Mucosa of gallbladder (tissue), 1 donor: ENCODE measurements around the gene MCM3. TPM values are rescaled to one million over a fixed set of nuclear protein-coding genes. Genes with fewer than 3 reads are reported as not detected.

ENCODE experiments used
- DNase-seq: peaks from one replicate; pipeline ENCODE4 v3.0.0-alpha.2; 2020; ENCODE audit warnings: low spot score
- total RNA-seq: library from RNA; stranded (reverse); gene quantifications from one replicate; pipeline ENCODE4 v1.2.1, GENCODE V29; 2021
- donor health status: DM: no; HTN: no; CAD: no.

MCM3 gene
- total RNA-seq: 32.2 TPM

DNA sequence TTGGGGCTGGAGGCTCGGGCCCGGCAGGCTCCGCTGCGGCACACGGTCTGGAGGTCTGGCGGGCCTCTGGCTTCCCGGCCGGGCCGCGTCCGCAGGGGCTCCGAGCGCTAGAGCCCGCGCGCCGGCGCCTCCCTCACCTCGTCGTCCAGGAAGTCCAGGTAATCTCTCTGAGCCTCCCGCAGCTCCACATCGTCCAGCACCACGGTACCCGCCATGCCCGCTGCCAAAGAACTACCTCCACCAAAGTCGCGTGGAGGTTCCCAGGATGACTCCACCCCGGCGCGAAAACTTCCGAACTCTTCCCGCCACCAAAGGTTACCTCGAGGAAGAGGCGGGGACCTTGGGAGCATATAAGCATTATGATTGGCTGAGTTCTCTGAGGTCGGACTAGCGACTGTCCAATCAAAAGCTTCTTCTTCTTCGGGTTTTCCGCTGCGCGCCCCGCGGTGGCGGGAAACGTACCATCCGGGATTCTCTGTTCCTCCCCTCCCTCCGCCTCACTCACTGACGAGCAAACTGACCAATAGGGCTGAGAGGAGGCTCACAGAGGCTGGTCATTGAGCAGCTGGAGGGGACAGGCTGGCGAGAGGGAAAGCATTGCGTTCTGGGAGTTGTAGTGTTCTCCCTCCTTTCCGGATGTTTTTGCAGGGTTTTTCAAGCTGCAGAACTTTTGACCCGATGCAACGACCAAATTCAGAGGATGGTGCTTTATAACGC, at the start of gene MCM3:
TSS of gene MCM3 (minus strand) at position 283 of the 717 bp plus-strand sequence. CDS start at position 215, 68 bp downstream.
- DNase-seq: peak; percentile 99

- DNase-seq: no peak
Measured at GRCh38 chr6:52333840-52334200, 49.3 kb upstream of the MCM3 start.

- no peak for DNase-seq
Measured at GRCh38 chr6:52331793-52332457, 47.4 kb upstream of the MCM3 start.

DNA sequence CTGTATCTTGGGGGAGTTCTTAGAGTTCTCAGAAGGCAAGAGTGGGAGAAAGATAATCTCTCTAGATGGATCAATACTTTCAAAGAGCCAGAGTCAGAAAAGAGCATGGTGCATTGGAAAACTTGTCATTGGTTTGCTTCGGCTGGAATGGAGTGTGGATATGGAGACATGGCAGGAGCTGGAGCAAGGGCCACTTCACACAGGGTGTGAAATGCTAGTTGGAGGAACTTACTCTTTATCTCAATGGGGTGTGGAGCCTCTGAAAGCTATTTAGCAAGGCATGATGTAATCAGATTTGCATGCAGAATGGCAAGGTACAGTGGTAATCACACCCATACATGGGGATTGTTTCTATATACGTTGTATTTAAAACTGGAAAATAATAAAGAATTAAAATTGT, 45.9 kb upstream of the MCM3 start:
- peak; percentile 49 for DNase-seq

- DNase-seq: no peak
Measured at GRCh38 chr6:52328729-52329128, 44.2 kb upstream of the MCM3 start.

GRCh38 chr6:52328303-52328662, 43.7 kb upstream of the MCM3 start:
- DNase-seq: no peak

GRCh38 chr6:52326540-52327364, 42.2 kb upstream of the MCM3 start:
- no peak for DNase-seq

DNA sequence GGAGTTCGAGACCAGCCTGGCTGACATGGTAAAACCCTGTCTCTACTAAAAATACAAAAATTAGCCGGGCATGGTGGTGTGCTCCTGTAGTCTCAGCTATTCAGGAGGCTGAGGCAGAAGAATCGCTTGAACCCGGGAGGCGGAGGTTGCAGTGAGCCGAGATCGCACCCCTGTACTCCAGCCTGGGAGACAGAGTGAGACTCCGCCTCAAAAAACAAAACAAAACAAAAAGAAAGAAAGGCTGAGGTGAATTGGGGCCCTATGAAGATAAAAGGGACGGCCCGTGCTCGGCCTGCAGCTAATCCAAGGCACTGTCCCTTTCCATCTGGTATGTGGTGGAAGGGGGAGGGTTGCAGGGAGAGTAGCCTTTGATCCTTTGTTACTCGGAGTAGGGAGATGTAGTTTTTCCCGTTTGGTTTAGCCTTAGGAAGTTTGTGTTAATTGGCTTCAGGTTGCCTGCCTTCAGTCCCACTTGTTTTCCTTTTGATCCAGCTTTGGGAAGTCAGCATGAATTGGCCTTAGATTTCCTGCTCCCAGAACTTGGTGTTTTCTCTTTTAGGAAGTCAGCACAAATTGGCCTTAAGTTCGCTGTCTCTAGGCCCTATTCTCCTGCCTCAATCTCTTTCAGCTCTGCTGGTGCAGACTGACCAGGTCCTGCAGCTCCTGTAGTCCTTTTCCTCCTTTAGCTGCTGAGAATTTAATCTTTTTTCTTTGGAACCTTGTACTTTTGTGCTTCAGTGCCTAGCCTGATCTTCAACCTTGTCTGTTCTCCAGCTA, 41.3 kb upstream of the MCM3 start:
- no peak for DNase-seq

- no peak for DNase-seq
Measured at GRCh38 chr6:52324189-52324588, 39.6 kb upstream of the MCM3 start.

DNA sequence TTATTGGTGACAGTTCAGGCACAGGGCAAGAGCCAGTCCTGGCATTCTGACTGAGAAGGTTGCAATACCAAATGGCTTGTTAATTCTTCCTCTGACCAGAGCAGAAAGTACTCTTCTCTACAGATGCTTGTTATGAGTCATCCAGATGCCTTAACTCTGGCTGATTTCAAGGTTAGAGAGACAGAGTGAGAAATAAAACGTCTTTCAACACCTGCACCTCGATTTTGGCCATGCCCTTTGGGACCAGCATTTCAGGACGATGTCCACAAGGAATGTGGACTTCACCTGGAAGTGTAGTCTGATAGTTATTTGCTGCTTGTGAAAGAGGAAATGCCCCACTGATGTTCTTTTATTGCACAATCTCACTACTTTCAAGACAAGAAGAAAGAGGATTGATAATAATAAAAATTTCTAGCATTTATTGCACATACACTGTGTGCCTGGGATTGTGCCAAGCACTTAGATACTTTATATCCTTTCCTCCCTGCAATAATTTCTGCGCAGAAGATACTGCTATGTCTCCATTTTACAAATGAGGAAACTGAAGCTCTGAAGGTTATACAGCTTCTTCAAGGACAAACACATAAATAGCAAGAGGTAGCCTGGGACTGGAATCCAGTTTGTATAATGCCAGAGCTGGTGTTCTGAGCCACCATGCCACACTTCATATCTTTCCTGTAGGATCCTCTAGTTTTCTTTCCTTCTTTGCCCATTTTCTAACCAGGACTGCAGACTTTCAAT, 33.5 kb upstream of the MCM3 start:
- no peak for DNase-seq

DNA sequence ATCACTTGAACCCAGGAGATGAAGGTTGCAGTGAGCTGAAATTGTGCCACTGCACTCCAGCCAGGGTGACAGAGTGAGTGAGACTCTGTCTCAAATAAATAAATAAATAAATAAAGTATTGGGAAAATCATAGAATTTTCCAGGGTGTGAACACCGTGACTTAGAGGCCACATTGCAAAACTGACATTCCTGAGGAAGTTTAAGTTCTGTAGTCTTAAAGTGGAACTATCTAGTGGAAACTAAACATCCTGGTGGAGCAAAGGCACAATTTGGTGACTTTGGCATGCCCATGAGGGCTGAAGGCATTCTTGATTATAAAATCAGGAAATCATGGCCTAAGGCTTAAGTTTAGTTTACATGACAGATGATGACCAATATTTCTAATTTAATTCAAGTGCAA, 32.7 kb upstream of the MCM3 start:
- no peak for DNase-seq

- no peak for DNase-seq
Measured at GRCh38 chr6:52314752-52315151, 30.2 kb upstream of the MCM3 start.

DNA sequence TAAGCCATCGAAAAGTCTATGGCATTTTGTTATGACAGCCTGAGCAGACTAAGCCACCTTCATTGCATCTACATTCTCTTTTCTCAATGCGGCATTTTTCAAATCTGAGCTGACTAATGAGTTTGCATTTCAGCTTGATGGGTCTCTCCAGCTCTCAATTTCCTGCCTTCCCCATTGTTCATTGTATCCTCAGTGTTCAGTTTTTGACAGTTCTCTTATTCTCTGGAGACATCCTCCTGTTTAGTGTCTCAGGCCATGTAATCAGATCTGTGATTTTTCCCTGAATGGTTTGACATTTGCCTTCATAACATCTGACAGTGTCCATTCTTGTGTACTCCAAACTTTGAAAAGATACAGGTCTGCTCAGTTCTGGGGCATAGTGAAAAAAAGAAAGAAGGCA, 27.9 kb upstream of the MCM3 start:
- DNase-seq: no peak

DNA sequence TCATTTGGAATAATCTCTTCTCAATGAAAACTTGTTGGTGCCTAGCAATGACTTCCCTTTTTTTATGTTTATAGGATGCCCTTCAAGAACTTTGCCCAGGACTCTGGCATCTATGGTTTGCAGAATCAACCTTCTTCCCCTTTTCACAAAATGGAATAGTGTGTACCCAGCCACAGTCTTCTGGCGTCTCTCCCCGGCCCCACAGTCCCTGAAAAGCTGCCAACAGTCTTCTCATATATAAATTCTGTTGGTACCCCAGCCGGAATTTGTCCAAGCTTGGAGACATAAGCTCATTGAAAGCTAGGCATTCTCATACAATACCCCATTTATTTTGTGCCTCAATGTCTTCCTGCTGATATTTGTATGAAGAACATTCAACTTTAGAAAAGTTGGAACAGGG, 26.4 kb upstream of the MCM3 start:
- no peak for DNase-seq

DNA sequence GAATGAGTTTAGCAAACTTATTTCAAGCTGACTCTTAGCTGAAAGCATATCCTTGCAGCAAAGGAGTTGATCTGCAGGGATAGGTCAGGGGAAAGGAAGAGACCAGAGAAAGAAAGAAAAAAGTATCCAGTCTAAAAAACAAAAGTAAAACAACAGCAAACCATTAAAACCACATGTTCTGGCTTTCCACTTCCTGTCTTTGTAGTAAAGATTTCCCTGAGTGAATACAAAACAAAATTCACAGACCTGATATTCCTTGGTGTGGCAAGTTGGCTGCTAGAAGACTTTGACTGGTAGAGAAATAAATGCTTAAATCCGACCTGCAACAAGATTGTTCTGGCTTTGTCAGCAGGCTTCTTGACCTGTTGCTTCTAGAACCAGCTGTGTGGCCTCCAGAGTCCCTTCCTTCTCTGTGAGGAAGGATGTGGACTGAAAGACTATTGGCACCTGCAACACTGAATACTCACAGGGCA, 23.4 kb upstream of the MCM3 start:
- DNase-seq: no peak

GRCh38 chr6:52306972-52307870, 22.7 kb upstream of the MCM3 start:
- no peak for DNase-seq

- DNase-seq: no peak
Measured at GRCh38 chr6:52305948-52306767, 21.6 kb upstream of the MCM3 start.

GRCh38 chr6:52305411-52305810, 20.9 kb upstream of the MCM3 start:
- DNase-seq: no peak

GRCh38 chr6:52304983-52305390, 20.4 kb upstream of the MCM3 start:
- DNase-seq: no peak
